GM12874 (cell line): ENCODE results near the gene DIDO1.

Experiments
- TF ChIP-seq, protein P1 (sequence below): IDR thresholded peaks from 2 replicates; pipeline ENCODE4 v1.5.1; 2011; ENCODE audit warnings: low read depth, mild to moderate bottlenecking, control low read depth, low read length, moderate library complexity; ENCODE audit not compliant: insufficient read depth

DIDO1 gene

DNA sequence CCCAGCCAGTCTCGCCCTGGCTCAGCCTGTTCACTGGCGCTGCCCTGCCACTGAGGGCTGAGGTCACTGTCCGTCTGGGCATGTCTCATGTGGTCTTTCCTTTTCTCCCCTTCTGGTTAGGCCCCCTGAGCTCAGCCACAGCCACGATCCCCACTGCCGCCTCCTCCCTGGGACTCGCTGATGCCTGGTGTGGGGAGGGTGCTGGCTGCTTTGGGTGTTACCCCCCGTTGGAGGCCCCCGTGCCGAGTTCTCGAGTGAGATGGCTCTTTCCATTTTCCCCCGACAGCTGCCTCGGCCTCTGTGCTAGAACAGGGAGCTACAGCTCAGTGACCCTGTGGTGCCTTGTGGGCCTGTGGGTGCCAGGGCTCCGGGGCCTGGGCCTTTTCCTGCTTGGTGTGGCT, 49.8 kb downstream of the DIDO1 start:
- TF ChIP-seq, protein P1, sequence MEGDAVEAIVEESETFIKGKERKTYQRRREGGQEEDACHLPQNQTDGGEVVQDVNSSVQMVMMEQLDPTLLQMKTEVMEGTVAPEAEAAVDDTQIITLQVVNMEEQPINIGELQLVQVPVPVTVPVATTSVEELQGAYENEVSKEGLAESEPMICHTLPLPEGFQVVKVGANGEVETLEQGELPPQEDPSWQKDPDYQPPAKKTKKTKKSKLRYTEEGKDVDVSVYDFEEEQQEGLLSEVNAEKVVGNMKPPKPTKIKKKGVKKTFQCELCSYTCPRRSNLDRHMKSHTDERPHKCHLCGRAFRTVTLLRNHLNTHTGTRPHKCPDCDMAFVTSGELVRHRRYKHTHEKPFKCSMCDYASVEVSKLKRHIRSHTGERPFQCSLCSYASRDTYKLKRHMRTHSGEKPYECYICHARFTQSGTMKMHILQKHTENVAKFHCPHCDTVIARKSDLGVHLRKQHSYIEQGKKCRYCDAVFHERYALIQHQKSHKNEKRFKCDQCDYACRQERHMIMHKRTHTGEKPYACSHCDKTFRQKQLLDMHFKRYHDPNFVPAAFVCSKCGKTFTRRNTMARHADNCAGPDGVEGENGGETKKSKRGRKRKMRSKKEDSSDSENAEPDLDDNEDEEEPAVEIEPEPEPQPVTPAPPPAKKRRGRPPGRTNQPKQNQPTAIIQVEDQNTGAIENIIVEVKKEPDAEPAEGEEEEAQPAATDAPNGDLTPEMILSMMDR = no peak

DNA sequence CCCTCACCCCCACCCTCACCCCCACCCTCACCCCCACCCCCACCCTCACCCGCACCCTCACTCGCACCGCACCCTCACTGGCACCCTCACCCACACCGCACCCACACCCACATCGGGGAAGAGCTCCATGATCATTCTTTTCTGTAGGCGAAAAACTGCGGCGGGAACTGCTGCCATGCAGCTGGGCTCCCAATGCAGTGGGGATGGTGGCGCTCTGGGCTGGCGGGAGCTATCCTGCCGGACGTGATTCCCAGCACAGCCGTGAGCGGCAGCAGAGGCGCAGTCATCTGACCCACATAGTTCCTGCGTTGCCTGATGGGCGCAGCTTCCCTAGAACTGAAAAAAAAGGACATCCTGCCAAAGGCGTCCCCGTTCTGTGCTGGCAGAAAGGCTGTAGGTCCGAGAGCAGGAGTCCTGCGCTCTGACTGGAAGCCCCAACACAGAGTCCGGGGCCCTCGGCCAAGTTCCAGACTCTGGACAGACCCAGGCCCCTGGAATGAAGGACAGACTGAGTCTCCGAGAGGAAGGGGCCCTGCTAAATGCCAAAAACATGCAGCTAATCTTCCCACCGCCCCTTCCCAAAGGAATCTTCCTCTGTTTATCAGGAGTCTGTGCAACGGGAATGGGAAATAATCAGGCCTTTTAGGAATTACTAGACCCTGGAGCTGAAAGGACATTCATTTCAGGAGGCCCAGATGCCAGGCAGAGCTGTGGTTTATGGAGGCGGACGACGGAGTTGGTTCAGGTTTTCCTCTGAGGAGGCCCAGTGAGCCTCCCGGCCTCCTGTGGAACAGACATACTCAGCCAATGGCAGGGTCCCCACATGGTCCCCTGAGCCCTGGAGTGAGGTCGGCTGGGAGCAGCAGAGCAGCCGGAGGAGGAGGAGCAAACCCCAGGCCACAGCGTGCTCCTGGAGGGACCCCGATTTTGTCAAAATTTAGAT, 50.6 kb downstream of the DIDO1 start:
- TF ChIP-seq, protein P1 = no peak

DNA sequence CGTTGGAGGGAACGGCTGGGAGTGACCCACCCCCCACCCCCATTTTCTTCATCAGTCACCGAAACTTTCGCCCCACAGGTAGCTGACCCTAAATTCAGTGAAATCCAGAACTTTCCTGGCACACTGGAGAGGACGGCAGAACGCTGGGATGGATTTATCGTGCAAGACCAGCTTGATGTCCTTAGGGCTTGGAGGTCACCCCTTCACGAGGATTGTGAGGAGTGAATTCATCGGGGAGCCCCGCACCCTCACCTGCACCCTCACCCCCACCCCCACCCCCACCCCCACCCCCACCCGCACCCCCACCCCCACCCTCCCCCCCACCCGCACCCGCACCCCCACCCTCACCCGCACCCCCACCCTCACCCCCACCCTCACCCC, 51.4 kb downstream of the DIDO1 start:
- TF ChIP-seq, protein P1 = no peak

DNA sequence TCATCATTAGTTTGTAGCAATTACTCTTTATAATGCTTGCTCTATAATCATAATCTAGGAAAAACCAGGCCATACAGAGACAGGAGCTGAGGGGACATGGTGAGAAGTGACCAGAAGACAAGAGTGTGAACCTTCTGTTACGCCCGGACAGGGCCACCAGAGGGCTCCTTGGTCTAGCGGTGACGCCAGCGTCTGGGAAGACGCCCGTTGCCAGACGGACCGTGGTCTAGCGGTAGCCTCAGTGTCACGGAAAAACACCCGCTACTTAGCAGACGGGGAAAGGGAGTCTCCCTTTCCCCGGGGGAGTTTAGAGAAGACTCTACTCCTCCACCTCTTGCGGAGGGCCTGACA, 52.6 kb downstream of the DIDO1 start:
- TF ChIP-seq, protein P1 = peak; percentile 42; the same call in 1 of the 2 replicates

DNA sequence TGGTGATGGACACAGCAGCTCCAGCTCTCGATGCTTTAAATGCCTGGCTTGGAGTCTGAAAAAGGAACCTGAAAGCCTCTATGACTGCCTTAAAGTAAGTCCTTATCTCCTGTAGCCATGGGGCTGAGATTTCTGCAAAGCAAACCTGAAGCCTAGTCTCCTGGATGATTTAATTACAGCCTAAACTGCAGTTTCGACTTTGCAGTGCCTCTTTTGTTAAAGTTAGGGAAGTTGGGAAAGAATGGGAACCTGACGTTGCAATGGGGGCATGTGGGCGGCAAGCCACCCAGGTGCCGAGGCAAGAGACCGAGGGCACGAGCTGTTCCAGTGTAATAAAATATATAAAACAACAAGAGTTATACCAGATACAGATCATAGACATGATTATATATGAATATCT, 53.0 kb downstream of the DIDO1 start:
- TF ChIP-seq, protein P1 = no peak

DNA sequence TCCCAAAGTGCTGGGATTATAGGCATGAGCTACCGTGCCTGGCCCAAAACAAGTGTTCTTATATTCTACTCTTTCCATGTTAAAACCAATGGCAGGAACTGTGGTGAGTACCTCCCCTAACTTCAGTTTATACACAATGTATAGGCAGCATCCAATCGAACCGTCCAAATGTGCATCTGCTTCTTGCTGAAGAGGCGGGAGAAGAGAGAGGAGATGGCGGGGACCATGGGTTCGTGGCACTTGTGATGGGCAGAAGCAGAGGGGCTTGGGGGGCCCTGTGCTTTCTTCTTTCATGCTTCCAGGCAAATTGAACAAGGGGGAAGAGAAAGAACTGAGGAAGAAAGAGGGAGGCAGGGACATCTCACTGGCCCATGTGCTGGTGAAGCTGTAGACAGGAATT, 53.4 kb downstream of the DIDO1 start:
- TF ChIP-seq, protein P1 = no peak

DNA sequence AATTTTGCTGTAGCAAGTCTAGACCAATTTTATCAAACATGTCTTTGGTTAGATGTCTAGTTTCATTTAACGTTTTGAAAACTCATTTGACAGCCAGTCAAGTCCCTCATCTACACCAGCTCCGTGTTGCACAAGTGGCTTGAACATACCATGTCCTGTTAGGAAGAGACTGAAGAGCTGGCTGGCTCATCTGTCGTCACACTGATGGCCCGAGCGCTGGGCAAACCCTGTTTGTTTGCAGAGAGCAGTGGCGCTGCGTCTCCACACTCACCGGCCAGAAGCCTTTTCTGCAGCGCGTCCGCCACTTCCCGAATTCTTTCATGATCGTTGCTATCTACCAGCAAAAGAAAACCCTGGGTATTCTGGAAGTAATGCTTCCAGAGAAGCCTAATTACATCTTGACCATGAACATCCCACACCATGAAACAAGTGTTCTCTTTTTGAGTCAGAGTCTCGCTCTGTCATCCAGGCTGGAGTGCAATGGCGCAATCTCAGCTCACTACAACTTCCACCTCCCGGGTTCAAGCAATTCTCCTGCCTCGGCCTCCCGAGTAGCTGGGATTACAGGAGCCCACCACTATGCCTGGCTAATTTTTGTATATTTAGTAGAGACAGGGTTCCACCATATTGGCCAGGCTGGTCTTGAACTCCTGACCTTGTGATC, 54.0 kb downstream of the DIDO1 start:
- TF ChIP-seq, protein P1 = no peak
